Adrenal gland (tissue), 12 donors: ENCODE data around the gene AIF1L. TPM values are rescaled to one million over a fixed set of nuclear protein-coding genes. Genes with fewer than 3 reads are reported as not detected.

Experiments
- DNase-seq, 7 donors: peaks; one replicate each; pipeline ENCODE4 v3.0.0-alpha.2; 2019 to 2020
- H3K27ac ChIP-seq, 5 donors: fragments of 200-600 bp; sonication (generic) in 4 of 5; 1 replicate in 3 of 5; 2 replicates in 2 of 5; pipeline versions ENCODE4 v1.5.1 to v1.8.0; 2016 to 2020; ENCODE audit warnings: mild to moderate bottlenecking in 1 of 5
- H3K27me3 ChIP-seq: fragments of 200-600 bp; 2 replicates; pipeline ENCODE4 v1.8.0; 2021
- H3K36me3 ChIP-seq, 2 donors: fragments of 200-600 bp; replicated peaks in 1 of 2; 1 replicate in 1 of 2; 2 replicates in 1 of 2; pipeline versions ENCODE4 v1.5.1 to v1.8.0; 2018 to 2022
- H3K4me1 ChIP-seq, 2 donors: fragments of 200-600 bp; replicated peaks in 1 of 2; 1 replicate in 1 of 2; 2 replicates in 1 of 2; pipeline versions ENCODE4 v1.5.1 to v1.8.0; 2018 to 2021
- H3K4me3 ChIP-seq, 4 donors: fragments of 200-600 bp; sonication (generic) in 3 of 4; one replicate each; pipeline ENCODE4 v1.5.1; 2016 to 2018
- H3K9me3 ChIP-seq, 3 donors: fragments of 200-600 bp; sonication (generic) in 1 of 3; replicated peaks in 1 of 3; 1 replicate in 2 of 3; 2 replicates in 1 of 3; pipeline versions ENCODE4 v1.5.1 to v1.8.0; 2016 to 2021
- CTCF ChIP-seq, 6 experiments: fragments of 450-650 bp in 4 of 6; fragments of 200-600 bp in 2 of 6; sonication (generic) in 1 of 6; IDR thresholded peaks; 1 replicate in 5 of 6; 2 replicates in 1 of 6; pipeline versions ENCODE4 v1.5.1 to v1.8.0; 2016 to 2021; ENCODE audit warnings: antibody characterized with exemption in 6 of 6, mild to moderate bottlenecking in 2 of 6, moderate library complexity in 1 of 6
- POLR2A ChIP-seq, 2 donors: fragments of 450-650 bp; IDR thresholded peaks; one replicate each; pipeline ENCODE4 v1.6.1; 2017; ENCODE audit warnings: antibody characterized with exemption in 2 of 2, mild to moderate bottlenecking in 2 of 2, moderate library complexity in 1 of 2
- WGBS, 4 donors: extraction: QIAGEN DNeasy Blood & Tissue Kit in 2 of 4; methylation state at CpG; one replicate each; pipeline versions ENCODE4 v1.1.5 to v1.1.7; 2013 to 2017; 5-methylcytosine and 5-hydroxymethylcytosine counted together
- intact Hi-C, 2 donors: fragments of 100-400 bp; cut with DNase I; formaldehyde crosslinking; loops; one replicate each; pipeline versions ENCODE4 v1.14.1 to v1.15.0; 2022 to 2023
- polyA plus RNA-seq, 3 donors: library from polyadenylated mRNA; stranded (reverse); fragments of 200-250 nt in 2 of 3; fragments of 350-450 nt in 1 of 3; fragmentation: Illumina TruSeq in 1 of 3; extraction: RNeasy Lipid Tissue Mini Kit (QIAGEN cat#74804) in 1 of 3; gene quantifications; one replicate each; pipeline ENCODE4 v1.2.3, GENCODE V29; 2013 to 2014
- total RNA-seq, 9 donors: library from RNA; depleted of rRNA in 4 of 9; stranded (reverse); fragments of >200 nt in 4 of 9; fragments of 120-200 nt in 1 of 9; fragmentation: NEBNext Ultra II Directional in 1 of 9; extraction: Animal tissue kit (Norgen Biotek cat#: 25700) in 1 of 9; gene quantifications; one replicate each; pipeline versions ENCODE4 v1.1.0 to v1.2.4, GENCODE V29; 2013 to 2023
- donor health status: healthy with polysubstance abuse.
- donor health status: Bipolar disorder and iron deficiency.
- donor health status: DM: yes; HTN: yes; CAD: no.
- donor health status: DM: no; HTN: no; CAD: no.
- donor health status: DM: no; HTN: no; CAD: no.
- donor health status: DM: yes; HTN: yes; CAD: no.

AIF1L gene
- total and polyA plus RNA-seq, 12 donors: 2.1 to 19.2 (median 5.7) TPM

DNA sequence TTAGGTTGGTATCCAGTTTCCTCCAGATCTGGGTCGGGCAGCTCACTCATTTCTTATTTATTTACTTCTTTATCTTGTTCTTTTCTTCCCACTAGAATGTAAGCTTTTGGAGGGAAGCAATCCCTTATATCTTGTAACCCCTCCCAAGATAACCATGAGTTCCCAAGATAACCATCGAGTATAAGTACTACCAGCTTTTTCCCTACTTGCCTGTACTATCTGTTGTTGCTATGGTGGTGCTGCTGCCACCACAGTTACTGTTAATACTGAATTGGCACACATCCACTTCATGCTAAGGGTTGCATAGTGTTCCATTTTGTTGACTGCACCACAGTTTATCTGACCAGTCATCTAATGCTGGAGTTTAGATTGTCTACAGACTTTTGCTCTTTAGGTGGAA is 48.9 kb downstream of the AIF1L start:
- Histone ChIP-seq H3K9me3 (no peaks in the 10 kb centered on the region), H3K27ac (no peak overlapping the region), H3K27me3 (no peaks in the 10 kb centered on the region), H3K4me3 (no peak overlapping the region), H3K4me1 (no peaks in the 10 kb centered on the region), H3K36me3 (peaks cover 0 to 93% of the 10 kb centered on the region in 2 donors)
- whole genome bisulfite sequencing, 4 donors: 84 to 94% (median 88%) methylated on average over 2 of the region's 2 CpGs
- TF ChIP-seq POLR2A (IDR thresholded peaks at IDR 0.05) (no peak), CTCF (IDR thresholded peaks at IDR 0.05) (no peak)
- intact Hi-C loops: no loop called here
- no peak for DNase-seq

GRCh38 chr9:131146186-131146585 is 49.9 kb downstream of the AIF1L start:
- intact Hi-C loops: no loop called here
- H3K4me3 ChIP-seq: no peak overlapping the region
- no peaks in the 10 kb centered on the region for H3K9me3 ChIP-seq
- no peak for TF ChIP-seq POLR2A (IDR thresholded peaks at IDR 0.05)
- TF ChIP-seq CTCF (IDR thresholded peaks at IDR 0.05): no peak
- H3K36me3 ChIP-seq: peaks cover 0 to 92% of the 10 kb centered on the region in 2 donors
- no peaks in the 10 kb centered on the region for H3K27me3 ChIP-seq
- 86 to 96% (median 94%) methylated on average over 4 of the region's 4 CpGs for WGBS, 4 donors
- no peak overlapping the region for H3K27ac ChIP-seq
- no peak for DNase-seq
- no peaks in the 10 kb centered on the region for H3K4me1 ChIP-seq

- Histone ChIP-seq H3K4me3 (no peak overlapping the region), H3K4me1 (no peaks in the 10 kb centered on the region), H3K9me3 (no peaks in the 10 kb centered on the region), H3K27me3 (no peaks in the 10 kb centered on the region), H3K36me3 (peaks cover 0 to 93% of the 10 kb centered on the region in 2 donors), H3K27ac (no peak overlapping the region)
- 90 to 92% (median 90%) methylated on average over 3 of the region's 3 CpGs for WGBS, 4 donors
- intact Hi-C loops: no loop called here
- no peak for TF ChIP-seq CTCF (IDR thresholded peaks at IDR 0.05)
- DNase-seq: no peak
These were observed 51.9 kb downstream of the AIF1L start for GRCh38 chr9:131148276-131148675.

DNA sequence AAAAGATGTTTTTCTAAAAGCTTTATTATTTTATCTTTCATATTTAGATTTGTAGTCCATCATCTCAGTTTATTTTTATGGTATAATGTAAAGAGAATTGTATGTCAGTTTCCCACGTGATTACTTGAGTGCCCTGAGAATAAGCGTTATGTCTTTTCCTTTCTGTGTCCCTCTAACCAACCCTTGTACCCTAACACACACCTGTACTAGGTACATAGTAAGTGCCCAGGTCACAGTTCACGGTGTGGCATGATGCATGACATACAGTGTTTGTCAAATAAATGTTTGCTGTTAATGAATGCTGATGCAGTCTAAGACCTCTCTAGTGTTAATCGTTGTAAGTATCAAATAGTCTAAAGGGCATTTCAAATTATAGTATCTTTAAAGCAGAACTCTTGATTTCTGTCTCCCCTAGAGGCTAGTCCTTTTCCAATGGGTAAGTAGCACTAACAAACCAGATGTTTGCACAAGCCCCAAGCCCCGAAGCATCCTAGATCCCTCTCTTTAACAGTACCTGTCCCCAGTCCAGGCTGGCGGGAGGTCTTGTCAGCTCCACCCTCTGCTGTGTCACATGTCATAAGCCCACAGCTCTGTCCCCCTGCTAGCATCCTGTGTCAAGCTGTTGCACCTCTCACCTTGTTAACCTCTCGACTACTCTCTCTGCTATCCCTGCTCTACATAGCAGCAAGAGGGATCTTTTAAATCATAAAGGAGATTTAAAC is 52.8 kb downstream of the AIF1L start:
- no peak overlapping the region for H3K4me3 ChIP-seq
- no peaks in the 10 kb centered on the region for H3K4me1 ChIP-seq
- no peak for TF ChIP-seq CTCF (IDR thresholded peaks at IDR 0.05)
- TF ChIP-seq POLR2A (IDR thresholded peaks at IDR 0.05): no peak
- peaks cover 0 to 97% of the 10 kb centered on the region in 2 donors for H3K36me3 ChIP-seq
- 84 to 90% (median 86%) methylated on average over 7 of the region's 7 CpGs for WGBS, 4 donors
- no peaks in the 10 kb centered on the region for H3K27me3 ChIP-seq
- no peak for DNase-seq
- no peak overlapping the region for H3K27ac ChIP-seq
- intact Hi-C loops: no loop called here
- no peaks in the 10 kb centered on the region for H3K9me3 ChIP-seq
